Keratinocyte (primary cell): Measurements from ENCODE around the gene BANP. TPM values are rescaled to one million over a fixed set of nuclear protein-coding genes. Genes with fewer than 3 reads are reported as not detected.

Source experiments
- DNase-seq: peaks from one replicate; pipeline ENCODE4 v3.0.0-alpha.2; 2011; ENCODE audit warnings: low read depth, missing footprints, low spot score
- FAIRE-seq: peaks from 2 replicates; lab custom pipeline; 2011; peaks lifted over from hg19 to GRCh38; lab: Jason Lieb, UNC
- H2AFZ ChIP-seq: 2 replicates; pipeline ENCODE4 v1.6.0; 2012; ENCODE audit warnings: low read length, control low read depth, inconsistent platforms; ENCODE audit not compliant: control insufficient read depth
- H3K27ac ChIP-seq: 2 replicates; pipeline ENCODE4 v1.5.1; 2011; ENCODE audit warnings: low read length; ENCODE audit not compliant: control insufficient read depth, insufficient read depth
- H3K27me3 ChIP-seq: 3 replicates; pipeline ENCODE4 v1.6.0; 2011; ENCODE audit warnings: low read length; ENCODE audit not compliant: control insufficient read depth, insufficient read depth; ENCODE audit errors: extremely low read depth
- H3K36me3 ChIP-seq, 2 experiments: 2 replicates in 1 of 2; 3 replicates in 1 of 2; pipeline ENCODE4 v1.5.1; 2011; ENCODE audit warnings: low read length in 2 of 2, mild to moderate bottlenecking in 1 of 2; ENCODE audit not compliant: control insufficient read depth in 2 of 2, insufficient read depth in 2 of 2; ENCODE audit errors: extremely low read depth in 1 of 2
- H3K4me1 ChIP-seq: 3 replicates; pipeline ENCODE4 v1.5.1; 2011; ENCODE audit warnings: low read length; ENCODE audit not compliant: control insufficient read depth, insufficient read depth; ENCODE audit errors: extremely low read depth
- H3K4me2 ChIP-seq: 3 replicates; pipeline ENCODE4 v1.6.0; 2011; ENCODE audit warnings: low read depth, low read length; ENCODE audit not compliant: control insufficient read depth, insufficient read depth; ENCODE audit errors: extremely low read depth
- H3K4me3 ChIP-seq, 3 experiments: fragments of 200-600 bp in 1 of 3; sonication (generic) in 1 of 3; 2 replicates in 2 of 3; 3 replicates in 1 of 3; pipeline ENCODE4 v1.5.1; 2011 to 2016; ENCODE audit warnings: low read length in 3 of 3, mild to moderate bottlenecking in 3 of 3, control low read depth in 2 of 3, inconsistent platforms in 1 of 3, low read depth in 1 of 3, mixed read lengths in 1 of 3, mixed run types in 1 of 3, moderate library complexity in 1 of 3; ENCODE audit not compliant: control insufficient read depth in 2 of 3, insufficient read depth in 2 of 3; ENCODE audit errors: extremely low read depth in 1 of 3
- H3K79me2 ChIP-seq: 2 replicates; pipeline ENCODE4 v1.6.0; 2012; ENCODE audit warnings: low read length; ENCODE audit not compliant: control insufficient read depth, insufficient read depth
- H3K9ac ChIP-seq: 3 replicates; pipeline ENCODE4 v1.6.0; 2011; ENCODE audit warnings: low read length; ENCODE audit not compliant: control insufficient read depth, insufficient read depth; ENCODE audit errors: extremely low read depth
- H3K9me1 ChIP-seq: 3 replicates; pipeline ENCODE4 v1.6.0; 2011; ENCODE audit warnings: low read length; ENCODE audit not compliant: control insufficient read depth, insufficient read depth; ENCODE audit errors: extremely low read depth
- H3K9me3 ChIP-seq: 2 replicates; pipeline ENCODE4 v1.5.1; 2012; ENCODE audit warnings: low read depth, low read length; ENCODE audit not compliant: control insufficient read depth
- H4K20me1 ChIP-seq: 3 replicates; pipeline ENCODE4 v1.6.0; 2011; ENCODE audit warnings: low read length; ENCODE audit not compliant: control insufficient read depth, insufficient read depth; ENCODE audit errors: extremely low read depth
- EZH2 ChIP-seq: IDR thresholded peaks from one replicate; pipeline ENCODE4 v1.6.1; 2012; ENCODE audit warnings: inconsistent platforms, mild to moderate bottlenecking, low read length, moderate library complexity
- dilution Hi-C: fragments of 300-500 bp; cut with MboI; formaldehyde crosslinking; loops from one replicate; pipeline ENCODE4 v1.7.0; 2020; ENCODE audit warnings: low sequenced_read_pairs; ENCODE audit not compliant: extremely low pct_ligation_motif_present
- polyA plus RNA-seq, 5 experiments: library from polyadenylated mRNA; depleted of rRNA in 3 of 5; stranded (reverse) in 3 of 5; stranded (forward) in 1 of 5; unstranded in 1 of 5; fragments of >200 nt; gene quantifications; 1 replicate in 1 of 5; 2 replicates in 3 of 5; 3 replicates in 1 of 5; pipeline versions ENCODE4 v1.2.1 to v1.2.3, GENCODE V29; 2011 to 2012; ENCODE audit warnings: missing spikeins in 2 of 5, low read depth in 1 of 5, low replicate concordance in 1 of 5
- TF ChIP-seq, protein P1 (sequence below), 3 experiments: IDR thresholded peaks in 1 of 3; conservative IDR thresholded peaks in 1 of 3; optimal IDR thresholded peaks in 1 of 3; 2 replicates in 2 of 3; 3 replicates in 1 of 3; pipeline versions ENCODE3 to v1.5.1; 2011; ENCODE audit warnings: low read length in 3 of 3, mild to moderate bottlenecking in 3 of 3, moderate library complexity in 2 of 3, control low read depth in 1 of 3, inconsistent platforms in 1 of 3; ENCODE audit not compliant: insufficient read depth in 2 of 3; ENCODE audit errors: extremely low read depth in 1 of 3

BANP gene
- polyA plus RNA-seq, 1 donor (not counting 4 experiments of a cell fraction or from before 2014, with no cell fraction given): 10.8 TPM

DNA sequence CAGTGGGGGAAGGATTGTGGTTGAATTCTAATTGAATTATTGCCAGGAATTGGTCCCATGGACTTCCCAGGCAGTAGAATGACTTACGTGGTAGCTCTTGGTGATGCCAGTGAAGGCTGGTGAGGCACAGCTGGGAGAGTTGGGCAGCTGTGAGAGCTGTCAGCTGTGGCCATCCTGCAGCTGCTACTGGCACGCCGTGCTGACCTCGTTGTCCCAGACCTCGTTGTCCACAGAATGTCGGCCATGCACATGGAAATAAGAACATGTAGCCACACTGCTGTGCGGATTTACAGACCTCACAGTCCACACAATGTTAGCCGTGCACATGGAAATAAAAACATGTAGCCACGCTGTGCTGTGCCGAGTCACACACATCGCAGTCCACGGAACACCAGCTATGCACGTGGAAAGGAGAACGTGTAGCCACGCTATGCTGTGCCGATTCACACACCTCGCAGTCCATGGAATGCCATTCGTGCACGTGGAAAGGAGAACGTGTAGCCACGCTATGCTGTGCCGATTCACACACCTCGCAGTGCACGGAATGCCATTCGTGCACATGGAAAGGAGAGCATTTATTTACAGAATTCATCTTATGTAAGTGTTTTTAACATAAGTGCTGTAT, 59.2 kb downstream of the BANP start:
- no peaks in the 10 kb centered on the region for H3K79me2 ChIP-seq
- no peak overlapping the region for H3K27ac ChIP-seq
- no peak overlapping the region for H2AFZ ChIP-seq
- H3K9me3 ChIP-seq: no peaks in the 10 kb centered on the region
- no peaks in the 10 kb centered on the region for H3K27me3 ChIP-seq
- TF ChIP-seq, protein P1, sequence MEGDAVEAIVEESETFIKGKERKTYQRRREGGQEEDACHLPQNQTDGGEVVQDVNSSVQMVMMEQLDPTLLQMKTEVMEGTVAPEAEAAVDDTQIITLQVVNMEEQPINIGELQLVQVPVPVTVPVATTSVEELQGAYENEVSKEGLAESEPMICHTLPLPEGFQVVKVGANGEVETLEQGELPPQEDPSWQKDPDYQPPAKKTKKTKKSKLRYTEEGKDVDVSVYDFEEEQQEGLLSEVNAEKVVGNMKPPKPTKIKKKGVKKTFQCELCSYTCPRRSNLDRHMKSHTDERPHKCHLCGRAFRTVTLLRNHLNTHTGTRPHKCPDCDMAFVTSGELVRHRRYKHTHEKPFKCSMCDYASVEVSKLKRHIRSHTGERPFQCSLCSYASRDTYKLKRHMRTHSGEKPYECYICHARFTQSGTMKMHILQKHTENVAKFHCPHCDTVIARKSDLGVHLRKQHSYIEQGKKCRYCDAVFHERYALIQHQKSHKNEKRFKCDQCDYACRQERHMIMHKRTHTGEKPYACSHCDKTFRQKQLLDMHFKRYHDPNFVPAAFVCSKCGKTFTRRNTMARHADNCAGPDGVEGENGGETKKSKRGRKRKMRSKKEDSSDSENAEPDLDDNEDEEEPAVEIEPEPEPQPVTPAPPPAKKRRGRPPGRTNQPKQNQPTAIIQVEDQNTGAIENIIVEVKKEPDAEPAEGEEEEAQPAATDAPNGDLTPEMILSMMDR (optimal IDR thresholded peaks at IDR 0.05 in 1 of 3, IDR thresholded peaks at IDR 0.05 in 1 of 3, conservative IDR thresholded peaks at IDR 0.05 in 1 of 3; ENCODE audit: extremely low read depth in 1 of 3, insufficient read depth in 2 of 3, low read length in 3 of 3): no peak
- no peak for TF ChIP-seq EZH2
- H3K9ac ChIP-seq: no peak overlapping the region
- no peaks in the 10 kb centered on the region for H3K9me1 ChIP-seq
- no peak overlapping the region for H3K4me3 ChIP-seq
- no peak overlapping the region for H3K4me2 ChIP-seq
- H3K4me1 ChIP-seq: peaks cover 11% of the 10 kb centered on the region
- FAIRE-seq: no peak
- DNase-seq: no peak
- H4K20me1 ChIP-seq: no peaks in the 10 kb centered on the region
- dilution Hi-C loops: no loop called here
- peaks cover 10 to 15% of the 10 kb centered on the region in 2 experiments for H3K36me3 ChIP-seq

DNA sequence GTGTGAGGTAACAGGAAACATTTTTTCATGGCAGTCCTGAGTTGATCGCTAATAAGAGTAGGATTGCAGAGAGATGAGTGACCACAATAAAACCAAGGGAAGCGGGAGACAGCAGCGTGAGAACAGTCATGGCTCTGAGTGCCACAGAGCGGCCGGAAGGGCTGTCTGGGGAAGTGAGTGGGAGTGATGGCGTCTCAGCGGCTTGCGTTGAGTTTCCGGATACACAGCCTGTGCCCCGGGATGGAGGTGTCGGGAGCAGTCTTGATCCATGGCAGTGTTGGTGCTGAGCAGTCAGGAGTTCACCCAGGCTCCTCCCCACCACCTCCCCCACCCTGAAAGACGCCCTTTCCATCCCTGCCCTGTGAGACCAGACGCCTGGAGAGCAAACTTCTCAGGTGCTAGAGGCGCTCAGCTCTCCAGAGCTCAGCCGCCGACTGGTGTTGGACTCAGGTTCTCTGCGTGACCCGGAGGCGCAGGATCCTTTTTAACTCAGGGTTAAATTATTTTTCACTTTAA, 59.8 kb downstream of the BANP start:
- Histone ChIP-seq H3K4me1 (peaks cover 11% of the 10 kb centered on the region), H3K4me3 (no peak overlapping the region), H3K9me1 (no peaks in the 10 kb centered on the region), H3K27ac (no peak overlapping the region), H2AFZ (no peak overlapping the region), H4K20me1 (no peaks in the 10 kb centered on the region), H3K9me3 (no peaks in the 10 kb centered on the region), H3K4me2 (no peak overlapping the region), H3K9ac (no peak overlapping the region), H3K27me3 (no peaks in the 10 kb centered on the region), H3K36me3 (peaks cover 9 to 15% of the 10 kb centered on the region in 2 experiments), H3K79me2 (no peaks in the 10 kb centered on the region)
- DNase-seq: no peak
- dilution Hi-C loops: no loop called here
- TF ChIP-seq, protein P1 (optimal IDR thresholded peaks at IDR 0.05 in 1 of 3, IDR thresholded peaks at IDR 0.05 in 1 of 3, conservative IDR thresholded peaks at IDR 0.05 in 1 of 3; ENCODE audit: extremely low read depth in 1 of 3, insufficient read depth in 2 of 3, low read length in 3 of 3): no peak
- TF ChIP-seq EZH2: no peak
- no peak for FAIRE-seq
